ENCODE results near the gene ZRANB3. TPM values are rescaled to one million over a fixed set of nuclear protein-coding genes. Genes with fewer than 3 reads are reported as not detected.

ZRANB3 gene
- total RNA-seq, 1 experiment from 2014 or later = 15.9 TPM

GRCh38 chr2:135163901-135164300, 367.1 kb downstream of the ZRANB3 start (continued):
- no peak for TF ChIP-seq STAT6 (CRISPR knock-in tag; conservative IDR thresholded peaks at IDR 0.05; ENCODE audit: low read depth)
- no peak for TF ChIP-seq ERG (CRISPR knock-in tag; IDR thresholded peaks at IDR 0.05)
- no peak for TF ChIP-seq CBFB (CRISPR knock-in tag; IDR thresholded peaks at IDR 0.05; ENCODE audit: low read depth)
- TF ChIP-seq ZNF416 (CRISPR knock-in tag; IDR thresholded peaks at IDR 0.05) = no peak
- no peak for TF ChIP-seq SOX15 (CRISPR knock-in tag; IDR thresholded peaks at IDR 0.05)
- TF ChIP-seq ARID4B (CRISPR knock-in tag; IDR thresholded peaks at IDR 0.05; ENCODE audit: borderline replicate concordance) = no peak
- no peak for TF ChIP-seq TP53 (CRISPR knock-in tag; IDR thresholded peaks at IDR 0.05)
- TF ChIP-seq PREB (CRISPR knock-in tag; IDR thresholded peaks at IDR 0.05; ENCODE audit: borderline replicate concordance) = no peak
- no peak for TF ChIP-seq ZNF263 (CRISPR knock-in tag; IDR thresholded peaks at IDR 0.05; ENCODE audit: low read depth)
- no peak for TF ChIP-seq ATF3 (CRISPR knock-in tag; conservative IDR thresholded peaks at IDR 0.05)
- TF ChIP-seq MXD4 (CRISPR knock-in tag; IDR thresholded peaks at IDR 0.05; ENCODE audit: borderline replicate concordance) = no peak
- no peak for TF ChIP-seq USF2 (CRISPR knock-in tag; IDR thresholded peaks at IDR 0.05)
- no peak for TF ChIP-seq E2F5 (CRISPR knock-in tag; IDR thresholded peaks at IDR 0.05)

- CTCF ChIA-PET = interaction anchor here (0.9 kb wide), 2 partner anchors 159 to 174 kb away, joined by 3 read pairs; no protein-coding TSS in a partner anchor
- ATAC-seq (no peak), DNase-seq (ENCODE audit: low spot score) (no peak)
- TF ChIP-seq PREB (CRISPR knock-in tag; IDR thresholded peaks at IDR 0.05; ENCODE audit: borderline replicate concordance) = no peak
- no peak for TF ChIP-seq IRF1 (CRISPR knock-in tag; IDR thresholded peaks at IDR 0.05)
- TF ChIP-seq RORB (CRISPR knock-in tag; IDR thresholded peaks at IDR 0.05) = no peak
- no peak for TF ChIP-seq NR2C2 (CRISPR knock-in tag; IDR thresholded peaks at IDR 0.05)
- TF ChIP-seq TCF7 (CRISPR knock-in tag; IDR thresholded peaks at IDR 0.05; ENCODE audit: low read depth) = no peak
- TF ChIP-seq E2F1 (CRISPR knock-in tag; IDR thresholded peaks at IDR 0.05) = no peak
- no peak for TF ChIP-seq MXD4 (CRISPR knock-in tag; IDR thresholded peaks at IDR 0.05; ENCODE audit: borderline replicate concordance)
- no peak for TF ChIP-seq ZNF671 (CRISPR knock-in tag; IDR thresholded peaks at IDR 0.05)
- no peak for TF ChIP-seq NR3C1 (CRISPR knock-in tag; conservative IDR thresholded peaks at IDR 0.05; ENCODE audit: low read depth)
- no peak for TF ChIP-seq MAX (CRISPR knock-in tag; IDR thresholded peaks at IDR 0.05)
These were observed 367.7 kb downstream of the ZRANB3 start for GRCh38 chr2:135163306-135163705.

More at GRCh38 chr2:135163306-135163705, 367.7 kb downstream of the ZRANB3 start:
- no peaks in the 10 kb centered on the region for H3K9me3 Mint-ChIP-seq
- H3K27me3 Mint-ChIP-seq (ENCODE audit: low read depth) = no peaks in the 10 kb centered on the region
- peaks cover 4% of the 10 kb centered on the region; the same call in 1 of the 2 replicates for H3K4me1 Mint-ChIP-seq
- POLR2A ChIA-PET = no interaction called here
- no peak overlapping the region for H3K27ac Mint-ChIP-seq
- H3K4me3 Mint-ChIP-seq = no peak overlapping the region
- H3K36me3 Mint-ChIP-seq = peaks cover 41% of the 10 kb centered on the region
